H1 (cell line): ENCODE results near the gene TPRA1. TPM values are rescaled to one million over a fixed set of nuclear protein-coding genes. Genes with fewer than 3 reads are reported as not detected.

Source experiments
- CTCF ChIA-PET: fragments of 300-600 bp; sonication (Branson Sonifier 250); formaldehyde crosslinking; loops from one replicate; lab custom pipeline; 2021; ENCODE audit not compliant: partially characterized antibody; lab: Charles Lee
- POLR2A ChIA-PET: fragments of 300-600 bp; sonication (Branson Sonifier 250); formaldehyde crosslinking; loops from one replicate; lab custom pipeline; 2021; ENCODE audit warnings: inconsistent platforms; ENCODE audit not compliant: partially characterized antibody; lab: Charles Lee
- DNase-seq, 2 experiments: peaks; one replicate each; pipeline versions ENCODE4 v3.0.0 to v3.0.0-alpha.2; 2010 to 2022; ENCODE audit warnings: low spot score in 2 of 2, low read depth in 1 of 2, mixed read lengths in 1 of 2
- FAIRE-seq: peaks from 2 replicates; lab custom pipeline; 2011; peaks lifted over from hg19 to GRCh38; lab: Jason Lieb, UNC
- H2AFZ ChIP-seq: 2 replicates; pipeline ENCODE4 v1.8.1; 2012; ENCODE audit warnings: low read length, inconsistent platforms
- H2AK5ac ChIP-seq: 2 replicates; pipeline ENCODE4 v1.6.1; 2013; ENCODE audit warnings: low read depth, low read length
- H2BK120ac ChIP-seq: replicated peaks from 2 replicates; pipeline ENCODE3; 2013; ENCODE audit warnings: low read depth, low read length, inconsistent platforms
- H2BK12ac ChIP-seq: 2 replicates; pipeline ENCODE4 v1.6.1; 2013; ENCODE audit warnings: low read depth, low read length
- H2BK15ac ChIP-seq: 2 replicates; pipeline ENCODE4 v1.6.1; 2013; ENCODE audit warnings: low read length
- H2BK20ac ChIP-seq: 2 replicates; pipeline ENCODE4 v1.6.1; 2013; ENCODE audit warnings: low read length
- H2BK5ac ChIP-seq: 2 replicates; pipeline ENCODE4 v1.6.1; 2013; ENCODE audit warnings: low read depth, low read length
- H3K14ac ChIP-seq: 2 replicates; pipeline ENCODE4 v1.6.1; 2013; ENCODE audit warnings: inconsistent platforms; ENCODE audit not compliant: insufficient read length
- H3K18ac ChIP-seq: 2 replicates; pipeline ENCODE4 v1.6.1; 2013; ENCODE audit warnings: low read length; ENCODE audit errors: extremely low read depth
- H3K23ac ChIP-seq: 2 replicates; pipeline ENCODE4 v1.6.1; 2013; ENCODE audit warnings: inconsistent platforms; ENCODE audit not compliant: insufficient read length
- H3K23me2 ChIP-seq: 2 replicates; pipeline ENCODE4 v1.6.1; 2013; ENCODE audit warnings: low read depth, low read length
- H3K27ac ChIP-seq: 2 replicates; pipeline ENCODE4 v1.6.1; 2011; ENCODE audit warnings: low read depth, low read length, inconsistent platforms
- H3K27me3 ChIP-seq, 4 experiments: replicated peaks in 1 of 4; 1 replicate in 1 of 4; 2 replicates in 3 of 4; pipeline versions ENCODE4 v1.6.1 to v1.8.1; 2011 to 2013; ENCODE audit warnings: low read length in 3 of 4, mild to moderate bottlenecking in 3 of 4, inconsistent platforms in 2 of 4, mixed read lengths in 2 of 4, moderate library complexity in 1 of 4; ENCODE audit not compliant: control insufficient read depth in 3 of 4, insufficient read depth in 3 of 4; ENCODE audit errors: extremely low read depth in 1 of 4
- H3K36me3 ChIP-seq, 4 experiments: 2 replicates each; pipeline versions ENCODE4 v1.6.1 to v1.8.1; 2011 to 2013; ENCODE audit warnings: mild to moderate bottlenecking in 4 of 4, low read length in 3 of 4, moderate library complexity in 2 of 4, control low read depth in 1 of 4, inconsistent platforms in 1 of 4; ENCODE audit not compliant: insufficient read depth in 4 of 4, control insufficient read depth in 2 of 4
- H3K4ac ChIP-seq: replicated peaks from 2 replicates; pipeline ENCODE3; 2013; ENCODE audit warnings: low read length, low read depth, mixed read lengths, inconsistent platforms; ENCODE audit not compliant: insufficient read length
- H3K4me1 ChIP-seq, 4 experiments: replicated peaks in 1 of 4; 1 replicate in 1 of 4; 2 replicates in 3 of 4; pipeline versions ENCODE4 v1.6.1 to v1.8.1; 2011 to 2013; ENCODE audit warnings: low read length in 3 of 4, inconsistent platforms in 2 of 4, mixed read lengths in 1 of 4; ENCODE audit not compliant: insufficient read depth in 4 of 4, control insufficient read depth in 3 of 4
- H3K4me2 ChIP-seq, 2 experiments: 2 replicates each; pipeline versions ENCODE4 v1.6.1 to v1.8.1; 2011 to 2013; ENCODE audit warnings: low read depth in 2 of 2, low read length in 2 of 2, control low read depth in 1 of 2, inconsistent platforms in 1 of 2, mild to moderate bottlenecking in 1 of 2; ENCODE audit not compliant: insufficient read depth in 1 of 2
- H3K4me3 ChIP-seq, 4 experiments: fragments of 200-600, 300-600 bp in 1 of 4; sonication (generic), shearing (Covaris generic), sonication (Bioruptor Twin) in 1 of 4; 2 replicates each; pipeline versions ENCODE4 v1.5.1 to v1.8.1; 2011 to 2016; ENCODE audit warnings: low read length in 4 of 4, low read depth in 3 of 4, control low read depth in 2 of 4, inconsistent platforms in 2 of 4, mild to moderate bottlenecking in 2 of 4, mixed read lengths in 1 of 4, moderate library complexity in 1 of 4; ENCODE audit not compliant: insufficient read depth in 2 of 4; ENCODE audit errors: extremely low read depth in 1 of 4
- H3K56ac ChIP-seq: replicated peaks from 2 replicates; pipeline ENCODE3; 2013; ENCODE audit warnings: low read depth, mild to moderate bottlenecking, mixed read lengths, low read length, inconsistent platforms; ENCODE audit not compliant: insufficient read length
- H3K79me1 ChIP-seq: 2 replicates; pipeline ENCODE4 v1.6.1; 2013; ENCODE audit warnings: low read depth, low read length, control low read depth
- H3K79me2 ChIP-seq, 2 experiments: 2 replicates each; pipeline versions ENCODE4 v1.6.1 to v1.8.1; 2012 to 2013; ENCODE audit warnings: low read length in 2 of 2, mild to moderate bottlenecking in 2 of 2, inconsistent platforms in 1 of 2; ENCODE audit not compliant: insufficient read depth in 2 of 2, control insufficient read depth in 1 of 2
- H3K9ac ChIP-seq, 4 experiments: replicated peaks in 1 of 4; 1 replicate in 1 of 4; 2 replicates in 3 of 4; pipeline versions ENCODE4 v1.6.1 to v1.8.1; 2011 to 2013; ENCODE audit warnings: low read depth in 3 of 4, low read length in 3 of 4, control low read depth in 2 of 4, mild to moderate bottlenecking in 2 of 4, moderate library complexity in 2 of 4, inconsistent platforms in 1 of 4; ENCODE audit errors: extremely low read depth in 1 of 4
- H3K9me3 ChIP-seq, 2 experiments: 2 replicates each; pipeline versions ENCODE4 v1.6.1 to v1.8.1; 2012 to 2013; ENCODE audit warnings: mild to moderate bottlenecking in 2 of 2, moderate library complexity in 2 of 2, control low read depth in 1 of 2, inconsistent platforms in 1 of 2, low read depth in 1 of 2, low read length in 1 of 2, mixed read lengths in 1 of 2; ENCODE audit not compliant: insufficient read depth in 2 of 2
- H4K20me1 ChIP-seq, 2 experiments: replicated peaks in 1 of 2; 2 replicates each; pipeline versions ENCODE3 to v1.8.1; 2011 to 2013; ENCODE audit warnings: inconsistent platforms in 2 of 2, low read length in 2 of 2, mild to moderate bottlenecking in 1 of 2; ENCODE audit not compliant: insufficient read depth in 2 of 2, control insufficient read depth in 1 of 2
- H4K5ac ChIP-seq: 2 replicates; pipeline ENCODE4 v1.6.1; 2013; ENCODE audit warnings: low read length, low read depth, mixed read lengths, inconsistent platforms; ENCODE audit not compliant: insufficient read length
- H4K8ac ChIP-seq: 2 replicates; pipeline ENCODE4 v1.8.0; 2013; ENCODE audit warnings: mild to moderate bottlenecking, moderate library complexity, low read length, inconsistent platforms; ENCODE audit not compliant: insufficient read depth; ENCODE audit errors: extremely low read depth
- H4K91ac ChIP-seq: replicated peaks from 2 replicates; pipeline ENCODE3; 2013; ENCODE audit warnings: low read length, mixed read lengths, inconsistent platforms; ENCODE audit not compliant: insufficient read length
- CREB1 ChIP-seq: IDR thresholded peaks from 2 replicates; pipeline ENCODE4 v1.6.1; 2012; ENCODE audit warnings: inconsistent platforms
- EGR1 ChIP-seq: IDR thresholded peaks from 2 replicates; pipeline ENCODE4 v1.6.1; 2011; ENCODE audit warnings: low read depth, low read length, borderline replicate concordance
- EP300 ChIP-seq, 2 experiments: IDR thresholded peaks; 1 replicate in 1 of 2; 2 replicates in 1 of 2; pipeline ENCODE4 v1.6.1; 2011 to 2012; ENCODE audit warnings: low read depth in 2 of 2, low read length in 2 of 2, mild to moderate bottlenecking in 2 of 2, borderline replicate concordance in 1 of 2, inconsistent platforms in 1 of 2, moderate library complexity in 1 of 2
- KDM4A ChIP-seq: IDR thresholded peaks from one replicate; pipeline ENCODE4 v1.7.1; 2012; ENCODE audit warnings: low read depth, mild to moderate bottlenecking, moderate library complexity, low read length, inconsistent platforms; ENCODE audit not compliant: severe bottlenecking
- MAFK ChIP-seq: IDR thresholded peaks from 2 replicates; pipeline ENCODE4 v1.6.1; 2012; ENCODE audit warnings: low read depth, mild to moderate bottlenecking, improper control_type of control experiment, low read length
- POLR2AphosphoS5 ChIP-seq: IDR thresholded peaks from 2 replicates; pipeline ENCODE4 v1.6.1; 2011; ENCODE audit warnings: low read depth, low read length
- RXRA ChIP-seq: IDR thresholded peaks from 2 replicates; pipeline ENCODE4 v1.6.1; 2011; ENCODE audit warnings: low read depth, mild to moderate bottlenecking, low read length, moderate library complexity; ENCODE audit not compliant: insufficient read depth
- SIX5 ChIP-seq: IDR thresholded peaks from 2 replicates; pipeline ENCODE4 v1.6.1; 2011; ENCODE audit warnings: mild to moderate bottlenecking, low read depth, low read length
- ZNF274 ChIP-seq: IDR thresholded peaks from 2 replicates; pipeline ENCODE4 v1.7.0; 2012; ENCODE audit warnings: low read length, borderline replicate concordance; ENCODE audit errors: extremely low read depth
- WGBS, 2 experiments: shearing (Covaris generic) in 1 of 2; methylation state at CpG; one replicate each; pipeline versions ENCODE4 v1.1.6 to v1.1.7; 2013 to 2015; ENCODE audit warnings: low lambda C conversion rate in 2 of 2, mixed read lengths in 2 of 2, inconsistent platforms in 1 of 2, low coverage in 1 of 2, missing lambda C conversion rate in 1 of 2; ENCODE audit not compliant: insufficient replicate concordance in 2 of 2, insufficient coverage in 1 of 2, insufficient read length in 1 of 2; ENCODE audit errors: extremely low coverage in 1 of 2, missing lambda C conversion rate in 1 of 2; 5-methylcytosine and 5-hydroxymethylcytosine counted together
- polyA plus RNA-seq, 7 experiments: library from polyadenylated mRNA; depleted of rRNA in 3 of 7; stranded (reverse) in 5 of 7; unstranded in 2 of 7; fragments of >200 nt in 5 of 7; fragments of 200-250 nt in 2 of 7; gene quantifications; 1 replicate in 5 of 7; 2 replicates in 1 of 7; 4 replicates in 1 of 7; pipeline versions ENCODE4 v1.2.1 to v1.2.3, GENCODE V29; 2011 to 2013; ENCODE audit warnings: missing spikeins in 2 of 7, mixed read lengths in 2 of 7
- total RNA-seq: library from RNA; stranded (reverse); fragmentation: NEBNext Ultra II Directional; extraction: Animal tissue kit (Norgen Biotek cat#: 25700); gene quantifications from 2 replicates; pipeline ENCODE4 v1.2.1, GENCODE V29; 2021

The TPRA1 gene
- total and polyA plus RNA-seq, 2 of the 8 experiments (the other 6 are each of a cell fraction or from before 2014, with no cell fraction given): 18.8 to 38.5 TPM

DNA sequence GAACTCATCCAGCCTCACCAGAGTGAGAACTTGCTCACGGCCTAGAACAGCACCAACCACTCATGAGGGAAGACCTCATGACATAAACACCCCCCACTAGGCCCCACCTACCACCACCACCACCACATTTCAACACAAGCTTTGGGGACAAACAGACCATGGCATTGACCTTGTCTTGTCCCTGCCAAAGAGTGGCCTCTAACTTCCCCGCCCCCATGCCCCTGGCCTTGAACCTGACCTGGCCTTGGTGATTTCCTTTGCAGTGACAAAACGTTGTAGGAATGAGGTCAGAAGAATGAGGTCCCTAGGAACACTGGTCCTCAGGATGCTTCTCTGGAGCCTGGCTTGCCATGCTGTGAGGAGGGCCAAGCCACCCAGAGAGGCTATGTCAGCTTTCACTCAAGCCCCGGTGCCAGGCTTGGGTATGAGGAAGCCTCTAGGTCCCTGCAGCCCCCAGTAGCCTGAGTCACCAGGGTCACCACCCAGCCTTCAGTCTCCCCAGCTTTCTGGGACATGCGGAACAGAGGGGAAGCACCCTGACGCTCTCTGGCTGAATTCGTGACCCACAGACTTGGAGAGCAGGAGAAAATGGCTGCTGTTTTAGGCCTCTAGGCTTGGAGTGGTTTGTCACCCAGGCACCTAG, 57.9 kb downstream of the TPRA1 start:
- Histone ChIP-seq H3K27ac (no peak overlapping the region), H2BK20ac (no peak overlapping the region), H3K79me1 (no peaks in the 10 kb centered on the region), H3K23ac (no peak overlapping the region), H4K20me1 (no peaks in the 10 kb centered on the region), H3K4ac (no peak overlapping the region), H2BK5ac (no peak overlapping the region), H3K9me3 (no peaks in the 10 kb centered on the region), H2BK15ac (no peak overlapping the region), H4K91ac (no peak overlapping the region), H3K18ac (no peak overlapping the region), H3K56ac (no peak overlapping the region), H3K14ac (no peak overlapping the region), H4K5ac (no peak overlapping the region), H3K4me2 (no peak overlapping the region), H2AK5ac (no peak overlapping the region), H3K27me3 (no peaks in the 10 kb centered on the region), H3K9ac (no peak overlapping the region), H3K23me2 (no peaks in the 10 kb centered on the region), H2BK120ac (no peak overlapping the region), H3K79me2 (no peaks in the 10 kb centered on the region), H2BK12ac (no peak overlapping the region), H4K8ac (no peak overlapping the region), H3K36me3 (no peaks in the 10 kb centered on the region), H3K4me1 (peaks cover 0 to 18% (median 10%) of the 10 kb centered on the region in 4 experiments; a peak in 6 of 7 replicates), H2AFZ (no peak overlapping the region), H3K4me3 (no peak overlapping the region)
- DNase-seq (no peak), FAIRE-seq (no peak)
- CTCF ChIA-PET: interaction anchor here (2.3 kb wide), 1 partner anchor 11 kb away, joined by 6 read pairs; no protein-coding TSS in a partner anchor
- TF ChIP-seq RXRA (no peak), POLR2AphosphoS5 (no peak), ZNF274 (no peak), EP300 (IDR thresholded peaks at IDR 0.05; ENCODE audit: borderline replicate concordance in 1 of 2, low read depth in 2 of 2, low read length in 2 of 2) (no peak), MAFK (no peak), SIX5 (no peak), EGR1 (no peak), CREB1 (no peak), KDM4A (no peak)
- POLR2A ChIA-PET: no interaction called here
- 97% methylated on average over 7 of the region's 7 CpGs; no CpG with 5 or more reads in 1 of the 2 experiments for WGBS, 2 experiments
